A673 (cell line): ENCODE measurements around the gene EZR. TPM values are rescaled to one million over a fixed set of nuclear protein-coding genes. Genes with fewer than 3 reads are reported as not detected.

Experiments
- BruUV-seq: library from RNA; stranded (reverse); fragments of 400-500 nt; replicated peaks from 2 replicates; lab custom pipeline; 2021; lab: Mats Ljungman, UMichigan
- CTCF ChIA-PET: fragments of 300-600 bp; sonication (Branson Sonifier 250); formaldehyde crosslinking; loops from one replicate; lab custom pipeline; 2022; ENCODE audit warnings: antibody characterized with exemption; lab: Charles Lee
- POLR2A ChIA-PET: fragments of 300-600 bp; sonication (Branson Sonifier 250); formaldehyde crosslinking; loops from one replicate; lab custom pipeline; 2022; ENCODE audit warnings: antibody characterized with exemption; ENCODE audit not compliant: low non-redundant PET; lab: Charles Lee
- DNase-seq: peaks from one replicate; pipeline ENCODE4 v3.0.0-alpha.2; 2015; ENCODE audit warnings: low spot score
- H3K27ac ChIP-seq: fragments of 200-600 bp; sonication (generic); 2 replicates; pipeline ENCODE4 v1.5.1; 2016; ENCODE audit warnings: mixed run types, low read depth, mild to moderate bottlenecking, mixed read lengths, antibody characterized with exemption, low read length; ENCODE audit not compliant: poor library complexity, severe bottlenecking
- H3K27me3 ChIP-seq: fragments of 200-600 bp; sonication (generic); replicated peaks from 2 replicates; pipeline ENCODE4 v1.6.1; 2017; ENCODE audit warnings: mixed run types, low read depth, mild to moderate bottlenecking, mixed read lengths, antibody characterized with exemption, low read length; ENCODE audit not compliant: insufficient read depth, poor library complexity
- H3K36me3 ChIP-seq: fragments of 200-600 bp; sonication (generic); 2 replicates; pipeline ENCODE4 v1.6.1; 2016; ENCODE audit warnings: mixed run types, mild to moderate bottlenecking, mixed read lengths, antibody characterized with exemption, low read length; ENCODE audit not compliant: insufficient read depth, poor library complexity, severe bottlenecking
- H3K4me1 ChIP-seq: fragments of 200-600 bp; sonication (generic); 2 replicates; pipeline ENCODE4 v1.6.1; 2017; ENCODE audit warnings: mixed run types, mild to moderate bottlenecking, mixed read lengths, antibody characterized with exemption, low read length; ENCODE audit not compliant: insufficient read depth, poor library complexity, severe bottlenecking
- H3K4me3 ChIP-seq: fragments of 200-600 bp; sonication (generic); 2 replicates; pipeline ENCODE4 v1.5.1; 2016; ENCODE audit warnings: low read depth, mixed run types, mild to moderate bottlenecking, mixed read lengths, low read length; ENCODE audit not compliant: poor library complexity, severe bottlenecking
- H3K9me3 ChIP-seq: fragments of 200-600 bp; sonication (generic); 2 replicates; pipeline ENCODE4 v1.6.1; 2016; ENCODE audit warnings: mixed run types, low read depth, mild to moderate bottlenecking, mixed read lengths, antibody characterized with exemption, low read length; ENCODE audit not compliant: poor library complexity, severe bottlenecking
- EZH2 ChIP-seq: fragments of 200-600 bp; sonication (generic); IDR thresholded peaks from 2 replicates; pipeline ENCODE4 v1.6.1; 2017; ENCODE audit warnings: borderline replicate concordance, low read depth, mild to moderate bottlenecking, mixed read lengths, antibody characterized with exemption, low read length; ENCODE audit not compliant: poor library complexity, severe bottlenecking
- intact Hi-C: fragments of 100-400 bp; cut with micrococcal nuclease; formaldehyde crosslinking; loops from one replicate; pipeline ENCODE4 v1.10.0; 2022; ENCODE audit not compliant: unreplicated experiment
- total RNA-seq: library from RNA; stranded (reverse); gene quantifications from 2 replicates; pipeline ENCODE4 v1.2.3, GENCODE V29; 2021
- TF ChIP-seq, protein P1 (sequence below): fragments of 300-800, 200-600 bp; sonication (generic); conservative IDR thresholded peaks from 2 replicates; pipeline ENCODE4 v1.5.1; 2017; ENCODE audit warnings: low read depth, mild to moderate bottlenecking, antibody characterized with exemption, low read length, moderate library complexity, mixed read lengths

The EZR gene
- total RNA-seq, 1 experiment from 2014 or later, result 144 TPM

DNA sequence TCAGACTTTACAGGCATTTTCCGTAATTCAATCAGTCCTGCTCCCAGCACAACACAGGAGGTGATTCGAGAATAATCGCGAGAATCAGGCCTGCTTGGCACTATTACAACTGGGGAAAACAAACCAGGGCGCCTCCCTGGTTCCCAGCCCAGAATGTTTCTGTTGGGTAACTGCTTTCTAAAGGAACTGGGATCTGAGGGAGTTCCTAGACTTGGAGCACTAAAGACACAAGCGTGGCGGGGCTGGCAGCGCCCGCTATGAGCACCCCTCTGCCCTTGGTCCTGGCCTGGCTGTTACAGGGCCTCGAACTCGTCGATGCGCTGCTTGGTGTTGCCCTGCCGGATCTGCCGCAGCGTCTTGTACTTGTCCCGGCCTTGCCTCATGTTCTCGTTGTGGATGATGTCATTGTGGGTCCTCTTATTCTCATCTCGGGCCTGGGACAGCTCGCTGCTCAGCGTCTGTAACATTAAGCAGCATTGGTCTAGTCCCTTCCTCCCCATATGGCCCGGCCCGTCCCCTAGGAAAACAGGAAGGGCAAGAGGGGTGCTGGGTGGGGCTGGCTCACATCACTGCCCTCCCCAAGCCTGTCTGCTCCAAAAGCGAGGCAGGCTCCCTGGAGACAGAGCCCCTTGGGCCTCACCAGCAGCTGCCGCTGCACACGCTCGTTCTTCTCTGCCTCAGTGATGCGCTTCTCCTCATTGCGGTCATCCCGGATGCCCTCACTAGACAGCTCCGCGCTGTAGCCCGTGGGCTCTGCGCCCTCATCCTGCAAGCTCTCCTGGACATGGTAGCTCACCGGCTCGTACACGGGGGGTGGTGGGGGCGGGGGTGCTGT, 52.3 kb downstream of the EZR start:
- ChIA-PET POLR2A (no interaction called here), CTCF (no interaction called here)
- H3K36me3 ChIP-seq, result peaks cover 70% of the 10 kb centered on the region
- H3K4me3 ChIP-seq, result no peak overlapping the region
- no peaks in the 10 kb centered on the region for H3K27me3 ChIP-seq
- no peaks in the 10 kb centered on the region for H3K9me3 ChIP-seq
- DNase-seq, result no peak
- H3K4me1 ChIP-seq, result no peaks in the 10 kb centered on the region
- no TSS peak for BruUV-seq
- H3K27ac ChIP-seq, result no peak overlapping the region
- no peak for TF ChIP-seq EZH2
- TF ChIP-seq, protein P1, sequence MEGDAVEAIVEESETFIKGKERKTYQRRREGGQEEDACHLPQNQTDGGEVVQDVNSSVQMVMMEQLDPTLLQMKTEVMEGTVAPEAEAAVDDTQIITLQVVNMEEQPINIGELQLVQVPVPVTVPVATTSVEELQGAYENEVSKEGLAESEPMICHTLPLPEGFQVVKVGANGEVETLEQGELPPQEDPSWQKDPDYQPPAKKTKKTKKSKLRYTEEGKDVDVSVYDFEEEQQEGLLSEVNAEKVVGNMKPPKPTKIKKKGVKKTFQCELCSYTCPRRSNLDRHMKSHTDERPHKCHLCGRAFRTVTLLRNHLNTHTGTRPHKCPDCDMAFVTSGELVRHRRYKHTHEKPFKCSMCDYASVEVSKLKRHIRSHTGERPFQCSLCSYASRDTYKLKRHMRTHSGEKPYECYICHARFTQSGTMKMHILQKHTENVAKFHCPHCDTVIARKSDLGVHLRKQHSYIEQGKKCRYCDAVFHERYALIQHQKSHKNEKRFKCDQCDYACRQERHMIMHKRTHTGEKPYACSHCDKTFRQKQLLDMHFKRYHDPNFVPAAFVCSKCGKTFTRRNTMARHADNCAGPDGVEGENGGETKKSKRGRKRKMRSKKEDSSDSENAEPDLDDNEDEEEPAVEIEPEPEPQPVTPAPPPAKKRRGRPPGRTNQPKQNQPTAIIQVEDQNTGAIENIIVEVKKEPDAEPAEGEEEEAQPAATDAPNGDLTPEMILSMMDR, result no peak
- intact Hi-C loops, result no loop called here

DNA sequence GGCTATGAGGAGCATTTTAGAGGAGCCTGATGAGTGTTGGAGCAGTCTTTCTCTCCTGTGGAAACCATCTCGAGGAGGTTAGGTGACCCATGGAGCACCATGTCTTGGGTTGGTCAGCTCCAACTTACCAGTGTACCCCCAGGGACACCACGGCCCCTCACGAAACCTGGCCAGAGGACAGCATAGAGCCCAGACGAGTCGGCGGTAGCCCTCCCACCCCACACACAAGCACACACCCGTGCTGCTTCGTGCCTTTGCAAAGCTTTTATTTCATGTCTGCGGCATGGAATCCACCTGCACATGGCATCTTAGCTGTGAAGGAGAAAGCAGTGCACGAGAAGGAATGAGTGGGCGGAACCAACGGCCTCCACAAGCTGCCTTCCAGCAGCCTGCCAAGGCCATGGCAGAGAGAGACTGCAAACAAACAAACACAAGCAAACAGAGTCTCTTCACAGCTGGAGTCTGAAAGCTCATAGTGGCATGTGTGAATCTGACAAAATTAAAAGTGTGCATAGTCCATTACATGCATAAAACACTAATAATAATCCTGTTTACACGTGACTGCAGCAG, 53.6 kb downstream of the EZR start:
- no peak for DNase-seq
- no peaks in the 10 kb centered on the region for H3K27me3 ChIP-seq
- TF ChIP-seq, protein P1, result no peak
- no peak for TF ChIP-seq EZH2
- no peak overlapping the region for H3K27ac ChIP-seq
- CTCF ChIA-PET, result interaction anchor here (0.5 kb wide), 1 partner anchor 63 kb away, joined by 5 read pairs; no protein-coding TSS in a partner anchor
- intact Hi-C loops, result no loop called here
- no peaks in the 10 kb centered on the region for H3K4me1 ChIP-seq
- H3K36me3 ChIP-seq, result peaks cover 57% of the 10 kb centered on the region
- no peak overlapping the region for H3K4me3 ChIP-seq
- no TSS peak for BruUV-seq
- no peaks in the 10 kb centered on the region for H3K9me3 ChIP-seq
- POLR2A ChIA-PET, result no interaction called here

DNA sequence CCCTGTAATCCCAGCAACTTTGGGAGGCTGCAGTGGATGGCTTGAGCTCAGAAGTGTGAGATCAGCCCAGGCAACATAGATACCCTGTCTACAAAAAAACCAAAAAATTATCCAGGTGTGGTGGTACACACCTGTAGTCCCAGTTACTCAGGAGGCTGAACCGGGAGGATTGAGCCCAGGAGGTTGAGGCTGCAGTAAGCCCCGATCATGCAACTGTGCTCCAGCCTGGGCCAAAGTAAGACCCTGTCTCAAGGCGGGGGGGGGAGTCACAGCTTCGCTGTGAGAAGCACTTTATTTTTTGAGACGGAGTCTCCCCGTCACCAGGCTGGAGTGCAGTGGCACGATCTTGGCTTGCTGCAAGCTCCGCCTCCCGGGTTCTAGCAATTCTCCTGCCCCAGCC, 54.2 kb downstream of the EZR start:
- DNase-seq, result no peak
- TF ChIP-seq, protein P1, result no peak
- no peak for TF ChIP-seq EZH2
- Histone ChIP-seq H3K27me3 (no peaks in the 10 kb centered on the region), H3K9me3 (no peaks in the 10 kb centered on the region), H3K36me3 (peaks cover 51% of the 10 kb centered on the region), H3K27ac (no peak overlapping the region), H3K4me1 (no peaks in the 10 kb centered on the region), H3K4me3 (no peak overlapping the region)
- BruUV-seq, result no TSS peak
- CTCF ChIA-PET, result interaction anchor here (0.5 kb wide), 1 partner anchor 62 kb away, joined by 5 read pairs; no protein-coding TSS in a partner anchor
- intact Hi-C loops, result no loop called here
- POLR2A ChIA-PET, result no interaction called here
